NCI-H748 (cell line): Measurements from ENCODE around the gene NDUFS4.
"Not testable (repeated sequence)": the region's sequence is repeated elsewhere in the genome, so short reads cannot be mapped to it uniquely, and the experiment has no call there.

ENCODE experiments used
- DNase-seq: peaks from one replicate; lab custom pipeline; 2025; ENCODE audit not compliant: unreplicated experiment; lab: John Stamatoyannopoulos, UW

The NDUFS4 gene

GRCh38 chr5:53571403-53571802, 11.0 kb downstream of the NDUFS4 start:
- DNase-seq = no peak

- no peak for DNase-seq
Observed at GRCh38 chr5:53575101-53575500, 14.7 kb downstream of the NDUFS4 start.

- no peak for DNase-seq
Observed at GRCh38 chr5:53575831-53576230, 15.4 kb downstream of the NDUFS4 start.

GRCh38 chr5:53576674-53577073, 16.2 kb downstream of the NDUFS4 start:
- no peak for DNase-seq

- no peak for DNase-seq
Observed at GRCh38 chr5:53578854-53579253, 18.4 kb downstream of the NDUFS4 start.

GRCh38 chr5:53580547-53580946, 20.1 kb downstream of the NDUFS4 start:
- DNase-seq = no peak

- no peak for DNase-seq
Observed at GRCh38 chr5:53582225-53582624, 21.8 kb downstream of the NDUFS4 start.

- no peak for DNase-seq
Observed at GRCh38 chr5:53590759-53591158, 30.3 kb downstream of the NDUFS4 start.

GRCh38 chr5:53594419-53594818, 34.0 kb downstream of the NDUFS4 start:
- no peak for DNase-seq

- no peak for DNase-seq
Observed at GRCh38 chr5:53597894-53598293, 37.5 kb downstream of the NDUFS4 start.

GRCh38 chr5:53601570-53601969, 41.1 kb downstream of the NDUFS4 start:
- no peak for DNase-seq

GRCh38 chr5:53603009-53603687, 42.7 kb downstream of the NDUFS4 start:
- DNase-seq = no peak

GRCh38 chr5:53604309-53604708, 43.9 kb downstream of the NDUFS4 start:
- no peak for DNase-seq

- no peak for DNase-seq
Observed at GRCh38 chr5:53607886-53608285, 47.4 kb downstream of the NDUFS4 start.

- DNase-seq = not testable (repeated sequence)
Observed at GRCh38 chr5:53608897-53609296, 48.5 kb downstream of the NDUFS4 start.

GRCh38 chr5:53613061-53613460, 52.6 kb downstream of the NDUFS4 start:
- DNase-seq = no peak

- DNase-seq = no peak
Observed at GRCh38 chr5:53613536-53613935, 53.1 kb downstream of the NDUFS4 start.

GRCh38 chr5:53614376-53614885, 54.0 kb downstream of the NDUFS4 start:
- no peak for DNase-seq

GRCh38 chr5:53616939-53617549, 56.6 kb downstream of the NDUFS4 start:
- DNase-seq = no peak

GRCh38 chr5:53631251-53631650, 70.8 kb downstream of the NDUFS4 start:
- no peak for DNase-seq

GRCh38 chr5:53642061-53642460, 81.6 kb downstream of the NDUFS4 start:
- peak; percentile 31 for DNase-seq

GRCh38 chr5:53643445-53643844, 83.0 kb downstream of the NDUFS4 start:
- no peak for DNase-seq

- DNase-seq = no peak
Observed at GRCh38 chr5:53645078-53645477, 84.6 kb downstream of the NDUFS4 start.
